Measurements from ENCODE around the gene CYP4F2.
"Not testable (repeated sequence)": the region's sequence is repeated elsewhere in the genome, so short reads cannot be mapped to it uniquely, and the experiment has no call there.

The CYP4F2 gene

DNA sequence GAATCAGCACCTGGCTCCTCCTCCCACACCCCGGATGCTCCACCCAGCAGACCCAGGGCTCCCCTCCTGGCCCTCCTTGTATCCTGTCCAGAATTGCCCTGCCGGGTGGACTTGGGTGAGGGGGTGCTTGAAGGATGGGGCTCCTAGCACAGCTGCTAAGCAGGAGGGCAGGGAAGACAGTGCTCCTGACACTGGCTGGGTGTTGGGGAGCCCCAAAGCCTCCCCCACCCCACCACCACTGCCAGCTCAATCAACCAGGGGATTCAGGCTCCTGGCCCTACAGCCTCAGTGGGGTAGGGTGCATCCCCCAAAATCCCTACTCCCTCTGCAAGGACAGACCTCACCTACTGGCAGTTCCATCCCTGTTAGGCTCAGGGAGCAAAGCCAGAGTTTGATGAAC is 39.1 kb upstream of the CYP4F2 start:
- no peak overlapping the region for H3K27ac ChIP-seq
- H3K4me2 ChIP-seq, result no peak overlapping the region
- no peaks in the 10 kb centered on the region for H3K79me2 ChIP-seq (ENCODE audit: insufficient read depth, low read depth)
- no peaks in the 10 kb centered on the region for H3K36me3 ChIP-seq (ENCODE audit: insufficient read depth)
- H3K9ac ChIP-seq, result no peak overlapping the region
- H2AFZ ChIP-seq (ENCODE audit: low read depth), result no peak overlapping the region
- H4K20me1 ChIP-seq (ENCODE audit: insufficient read depth), result no peaks in the 10 kb centered on the region
- TF ChIP-seq, protein P1, sequence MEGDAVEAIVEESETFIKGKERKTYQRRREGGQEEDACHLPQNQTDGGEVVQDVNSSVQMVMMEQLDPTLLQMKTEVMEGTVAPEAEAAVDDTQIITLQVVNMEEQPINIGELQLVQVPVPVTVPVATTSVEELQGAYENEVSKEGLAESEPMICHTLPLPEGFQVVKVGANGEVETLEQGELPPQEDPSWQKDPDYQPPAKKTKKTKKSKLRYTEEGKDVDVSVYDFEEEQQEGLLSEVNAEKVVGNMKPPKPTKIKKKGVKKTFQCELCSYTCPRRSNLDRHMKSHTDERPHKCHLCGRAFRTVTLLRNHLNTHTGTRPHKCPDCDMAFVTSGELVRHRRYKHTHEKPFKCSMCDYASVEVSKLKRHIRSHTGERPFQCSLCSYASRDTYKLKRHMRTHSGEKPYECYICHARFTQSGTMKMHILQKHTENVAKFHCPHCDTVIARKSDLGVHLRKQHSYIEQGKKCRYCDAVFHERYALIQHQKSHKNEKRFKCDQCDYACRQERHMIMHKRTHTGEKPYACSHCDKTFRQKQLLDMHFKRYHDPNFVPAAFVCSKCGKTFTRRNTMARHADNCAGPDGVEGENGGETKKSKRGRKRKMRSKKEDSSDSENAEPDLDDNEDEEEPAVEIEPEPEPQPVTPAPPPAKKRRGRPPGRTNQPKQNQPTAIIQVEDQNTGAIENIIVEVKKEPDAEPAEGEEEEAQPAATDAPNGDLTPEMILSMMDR (conservative IDR thresholded peaks at IDR 0.05; ENCODE audit: low read depth, low read length), result no peak
- H3K4me3 ChIP-seq (IDR thresholded peaks at IDR 0.05; ENCODE audit: insufficient read depth, low read depth, low read length), result no peak overlapping the region
- H3K27me3 ChIP-seq (ENCODE audit: insufficient read depth, low read depth), result no peaks in the 10 kb centered on the region; the same call in 1 of the 2 replicates
- no peaks in the 10 kb centered on the region for H3K4me1 ChIP-seq (ENCODE audit: low read depth, poor library complexity, severe bottlenecking)

DNA sequence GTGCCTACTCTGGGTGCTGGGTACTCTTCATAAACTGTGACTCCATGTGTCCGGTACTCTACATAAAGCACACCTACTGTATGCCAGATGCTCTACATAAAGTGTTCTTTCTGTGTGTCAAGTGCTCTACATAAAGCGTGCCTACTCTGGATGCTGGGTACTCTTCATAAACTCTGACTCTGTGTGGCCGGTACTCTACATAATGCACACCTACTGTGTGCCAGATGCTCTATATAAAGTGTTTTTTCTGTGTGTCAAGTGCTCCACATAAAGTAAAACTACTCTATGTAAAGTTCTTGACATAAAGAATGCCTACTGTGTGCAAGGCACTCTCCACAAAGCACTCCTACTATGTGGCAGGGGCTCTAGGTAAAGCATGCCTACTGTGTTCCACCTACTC is 38.3 kb upstream of the CYP4F2 start:
- H3K4me1 ChIP-seq (ENCODE audit: low read depth, poor library complexity, severe bottlenecking), result no peaks in the 10 kb centered on the region
- no peaks in the 10 kb centered on the region for H3K36me3 ChIP-seq (ENCODE audit: insufficient read depth)
- no peak overlapping the region for H3K9ac ChIP-seq
- H2AFZ ChIP-seq (ENCODE audit: low read depth), result no peak overlapping the region
- H4K20me1 ChIP-seq (ENCODE audit: insufficient read depth), result no peaks in the 10 kb centered on the region
- no peaks in the 10 kb centered on the region; the same call in 1 of the 2 replicates for H3K27me3 ChIP-seq (ENCODE audit: insufficient read depth, low read depth)
- H3K4me3 ChIP-seq (IDR thresholded peaks at IDR 0.05; ENCODE audit: insufficient read depth, low read depth, low read length), result no peak overlapping the region
- no peak overlapping the region for H3K4me2 ChIP-seq
- no peak overlapping the region for H3K27ac ChIP-seq
- H3K79me2 ChIP-seq (ENCODE audit: insufficient read depth, low read depth), result no peaks in the 10 kb centered on the region
- TF ChIP-seq, protein P1 (conservative IDR thresholded peaks at IDR 0.05; ENCODE audit: low read depth, low read length), result no peak

DNA sequence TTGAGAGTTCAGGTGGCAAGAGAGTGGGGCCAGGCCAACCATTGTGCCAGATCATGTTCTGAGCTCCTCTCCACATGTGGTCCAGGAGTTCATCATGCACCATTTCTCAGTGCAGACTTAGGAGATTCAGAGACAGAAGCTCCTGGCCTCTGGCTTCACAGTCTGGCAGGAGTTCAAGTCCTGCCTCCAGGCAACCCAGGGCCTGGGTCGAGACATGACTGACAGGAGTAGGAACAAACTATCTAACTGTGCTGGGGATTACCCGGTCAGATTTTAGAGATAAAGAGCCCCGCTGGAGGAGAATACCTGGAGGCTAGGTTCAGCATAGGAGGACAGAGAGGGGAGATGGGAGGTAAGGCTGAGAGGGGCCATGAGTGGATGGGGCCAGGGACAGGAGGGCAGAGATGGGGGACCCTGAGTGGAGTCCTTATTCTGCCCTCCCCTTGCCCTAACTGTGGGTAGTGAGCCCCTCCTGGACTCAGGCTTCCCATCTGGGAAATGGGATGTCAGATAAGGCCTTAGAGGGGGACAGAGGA is 37.4 kb upstream of the CYP4F2 start:
- H3K4me3 ChIP-seq (IDR thresholded peaks at IDR 0.05; ENCODE audit: insufficient read depth, low read depth, low read length), result no peak overlapping the region
- no peaks in the 10 kb centered on the region for H3K79me2 ChIP-seq (ENCODE audit: insufficient read depth, low read depth)
- no peaks in the 10 kb centered on the region for H3K36me3 ChIP-seq (ENCODE audit: insufficient read depth)
- no peaks in the 10 kb centered on the region for H4K20me1 ChIP-seq (ENCODE audit: insufficient read depth)
- no peaks in the 10 kb centered on the region; the same call in 1 of the 2 replicates for H3K27me3 ChIP-seq (ENCODE audit: insufficient read depth, low read depth)
- H3K4me1 ChIP-seq (ENCODE audit: low read depth, poor library complexity, severe bottlenecking), result no peaks in the 10 kb centered on the region
- no peak overlapping the region for H3K4me2 ChIP-seq
- H3K9ac ChIP-seq, result no peak overlapping the region
- no peak overlapping the region for H2AFZ ChIP-seq (ENCODE audit: low read depth)
- TF ChIP-seq, protein P1 (conservative IDR thresholded peaks at IDR 0.05; ENCODE audit: low read depth, low read length), result no peak
- no peak overlapping the region for H3K27ac ChIP-seq

DNA sequence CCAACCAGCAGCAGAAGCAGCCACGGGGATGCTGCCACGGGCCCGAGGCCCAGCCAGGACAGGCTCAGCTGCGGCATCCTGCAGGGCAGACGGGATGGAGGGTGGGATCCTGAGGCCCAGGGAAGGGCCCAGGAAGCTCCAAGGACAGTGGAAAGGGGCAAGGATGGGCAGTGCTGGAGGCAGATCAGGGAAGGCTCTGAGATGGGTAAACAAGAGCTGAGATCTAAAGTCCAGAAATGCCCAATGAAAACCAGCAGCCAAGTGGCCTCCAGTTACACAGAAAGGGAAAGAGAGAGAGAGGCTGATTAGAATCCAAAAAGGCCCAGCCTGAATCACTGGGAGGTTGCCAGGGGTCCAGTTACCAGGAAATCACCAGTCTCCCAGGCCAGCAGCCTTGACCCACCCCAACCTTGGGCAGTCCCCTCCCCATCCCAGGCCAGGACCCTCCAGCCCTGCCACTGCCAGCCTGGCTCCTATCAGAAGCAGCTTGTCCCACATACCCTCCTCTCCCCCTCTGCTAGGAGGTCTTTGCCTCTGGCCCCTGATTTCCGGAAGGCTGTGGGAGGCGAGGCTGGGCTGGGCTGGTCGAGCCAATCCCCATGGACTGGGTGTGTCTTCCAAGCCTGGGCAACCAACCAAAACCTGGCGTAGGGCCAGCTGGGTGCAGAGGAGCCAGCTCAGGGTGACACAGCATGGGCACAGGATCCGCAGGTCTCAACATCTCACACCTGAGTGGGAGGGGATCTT is 36.6 kb upstream of the CYP4F2 start, which contains the start of gene CYP4F11:
TSS of gene CYP4F11 (minus strand) at position 198 of the 747 bp plus-strand sequence. CDS start at position 77, 121 bp downstream.
- H3K36me3 ChIP-seq (ENCODE audit: insufficient read depth), result no peaks in the 10 kb centered on the region
- no peak within 1 kb of the TSS for H3K27ac ChIP-seq
- H2AFZ ChIP-seq (ENCODE audit: low read depth), result no peak within 1 kb of the TSS
- H3K9ac ChIP-seq, result no peak within 1 kb of the TSS
- H3K4me3 ChIP-seq (IDR thresholded peaks at IDR 0.05; ENCODE audit: insufficient read depth, low read depth, low read length), result no peak within 1 kb of the TSS
- H3K27me3 ChIP-seq (ENCODE audit: insufficient read depth, low read depth), result no peaks in the 10 kb centered on the region; the same call in 1 of the 2 replicates
- TF ChIP-seq, protein P1 (conservative IDR thresholded peaks at IDR 0.05; ENCODE audit: low read depth, low read length), result no peak
- no peaks in the 10 kb centered on the region for H3K4me1 ChIP-seq (ENCODE audit: low read depth, poor library complexity, severe bottlenecking)
- no peaks in the 10 kb centered on the region for H3K79me2 ChIP-seq (ENCODE audit: insufficient read depth, low read depth)
- no peaks in the 10 kb centered on the region for H4K20me1 ChIP-seq (ENCODE audit: insufficient read depth)
- H3K4me2 ChIP-seq, result no peak within 1 kb of the TSS

DNA sequence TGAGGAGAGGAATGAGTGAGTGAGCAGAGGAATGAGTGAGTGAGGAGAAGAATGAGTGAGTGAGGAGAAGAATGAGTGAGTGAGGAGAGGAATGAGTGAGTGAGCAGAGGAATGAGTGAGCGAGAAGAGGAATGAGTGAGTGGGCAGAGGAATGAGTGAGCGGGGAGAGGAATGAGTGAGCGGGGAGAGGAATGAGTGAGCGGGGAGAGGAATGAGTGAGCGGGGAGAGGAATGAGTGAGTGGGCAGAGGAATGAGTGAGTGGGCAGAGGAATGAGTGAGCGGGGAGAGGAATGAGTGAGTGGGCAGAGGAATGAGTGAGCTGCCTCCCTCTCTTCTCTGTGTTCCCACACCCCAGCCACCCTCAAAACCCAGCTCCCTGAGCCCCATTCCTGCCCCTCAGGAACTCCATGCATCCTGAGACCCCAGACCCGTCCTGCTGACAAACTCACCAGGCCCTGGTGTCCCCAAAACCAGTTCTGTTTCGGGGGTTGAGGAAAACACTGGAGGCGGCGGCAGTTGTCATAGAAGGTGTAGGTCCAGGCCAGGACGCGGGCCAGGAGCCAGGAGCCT is 36.0 kb upstream of the CYP4F2 start:
- not testable (repeated sequence) for H2AFZ ChIP-seq (ENCODE audit: low read depth)

More for the DNA sequence above, 36.0 kb upstream of the CYP4F2 start:
- not testable (repeated sequence) for H4K20me1 ChIP-seq (ENCODE audit: insufficient read depth); H3K27me3 ChIP-seq (ENCODE audit: insufficient read depth, low read depth); H3K27ac ChIP-seq; H3K4me3 ChIP-seq (IDR thresholded peaks at IDR 0.05; ENCODE audit: insufficient read depth, low read depth, low read length); H3K4me1 ChIP-seq (ENCODE audit: low read depth, poor library complexity, severe bottlenecking); H3K4me2 ChIP-seq; H3K36me3 ChIP-seq (ENCODE audit: insufficient read depth); H3K79me2 ChIP-seq (ENCODE audit: insufficient read depth, low read depth); H3K9ac ChIP-seq
